ENCODE measurements around the gene FMNL1.
"Not testable (repeated sequence)": the region's sequence is repeated elsewhere in the genome, so short reads cannot be mapped to it uniquely, and the experiment has no call there.

FMNL1 gene

DNA sequence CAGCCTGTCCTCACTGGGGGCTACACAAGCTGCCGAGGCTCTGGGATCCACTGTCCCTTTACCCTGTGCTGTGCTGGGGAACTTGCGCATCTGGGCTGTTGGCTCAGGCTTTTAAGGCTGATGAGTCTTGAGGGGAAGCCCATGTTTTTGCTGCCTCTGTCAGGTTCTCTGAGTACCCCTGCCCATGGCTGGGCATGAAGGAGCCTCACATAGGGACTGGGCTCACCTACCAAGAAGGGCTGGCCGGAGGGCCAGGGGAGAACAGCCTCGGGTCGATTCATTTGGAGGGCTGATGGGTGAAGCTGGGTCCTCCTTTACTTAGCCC lies 14.6 kb downstream of the FMNL1 start:
- DNase-seq: no peak

GRCh38 chr17:45237686-45238085 lies 16.0 kb downstream of the FMNL1 start:
- DNase-seq: no peak

DNA sequence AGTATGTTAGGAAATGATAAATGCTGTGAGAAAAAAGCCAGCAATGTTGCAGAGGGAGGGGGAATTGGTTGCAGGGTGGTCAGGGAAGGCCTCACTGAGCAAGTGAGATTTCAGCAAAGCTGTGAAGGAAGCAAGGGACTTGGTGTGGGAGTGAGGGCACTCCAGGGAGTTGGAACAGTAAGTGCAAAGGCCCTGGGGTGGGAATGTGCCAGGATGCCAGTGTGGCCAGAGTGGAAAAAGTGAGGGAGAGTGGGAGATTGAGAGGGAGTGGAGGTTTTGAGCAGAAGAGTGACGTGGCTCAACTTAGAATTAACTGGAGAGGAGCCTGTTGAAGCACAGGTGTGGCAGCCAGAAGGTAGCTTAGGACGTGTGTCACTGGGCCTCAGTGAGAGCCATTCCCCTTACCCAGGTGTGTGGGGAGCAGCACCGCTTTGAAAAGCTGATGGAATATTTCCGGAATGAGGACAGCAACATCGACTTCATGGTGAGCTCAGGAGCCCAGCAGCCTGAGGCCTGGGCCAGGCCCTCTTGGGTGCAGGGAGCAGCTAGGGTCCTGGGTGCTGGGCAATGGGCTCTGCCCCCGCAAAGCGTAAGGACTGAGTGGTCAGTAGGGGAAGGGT lies 16.6 kb downstream of the FMNL1 start:
- no peak for DNase-seq

DNA sequence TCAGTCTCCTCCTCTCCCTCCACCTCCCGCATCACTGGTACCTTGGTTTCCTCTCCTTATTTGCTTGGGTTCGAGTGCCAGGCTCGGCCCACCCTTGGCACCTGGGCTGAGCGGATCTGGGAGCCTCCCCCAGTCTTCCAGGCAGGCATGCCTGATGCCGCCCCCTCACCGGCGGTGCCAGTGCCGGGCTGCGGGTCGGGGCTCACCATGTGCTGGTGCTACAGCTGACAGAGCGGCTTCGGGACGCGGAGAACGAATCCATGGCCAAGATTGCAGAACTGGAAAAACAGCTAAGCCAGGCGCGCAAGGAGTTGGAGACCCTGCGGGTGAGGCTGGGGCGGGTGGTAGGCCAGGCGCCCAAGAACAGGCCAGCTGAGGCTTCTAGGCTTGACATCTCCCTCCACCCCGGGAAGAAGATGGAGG lies 19.2 kb downstream of the FMNL1 start:
- DNase-seq: no peak

DNA sequence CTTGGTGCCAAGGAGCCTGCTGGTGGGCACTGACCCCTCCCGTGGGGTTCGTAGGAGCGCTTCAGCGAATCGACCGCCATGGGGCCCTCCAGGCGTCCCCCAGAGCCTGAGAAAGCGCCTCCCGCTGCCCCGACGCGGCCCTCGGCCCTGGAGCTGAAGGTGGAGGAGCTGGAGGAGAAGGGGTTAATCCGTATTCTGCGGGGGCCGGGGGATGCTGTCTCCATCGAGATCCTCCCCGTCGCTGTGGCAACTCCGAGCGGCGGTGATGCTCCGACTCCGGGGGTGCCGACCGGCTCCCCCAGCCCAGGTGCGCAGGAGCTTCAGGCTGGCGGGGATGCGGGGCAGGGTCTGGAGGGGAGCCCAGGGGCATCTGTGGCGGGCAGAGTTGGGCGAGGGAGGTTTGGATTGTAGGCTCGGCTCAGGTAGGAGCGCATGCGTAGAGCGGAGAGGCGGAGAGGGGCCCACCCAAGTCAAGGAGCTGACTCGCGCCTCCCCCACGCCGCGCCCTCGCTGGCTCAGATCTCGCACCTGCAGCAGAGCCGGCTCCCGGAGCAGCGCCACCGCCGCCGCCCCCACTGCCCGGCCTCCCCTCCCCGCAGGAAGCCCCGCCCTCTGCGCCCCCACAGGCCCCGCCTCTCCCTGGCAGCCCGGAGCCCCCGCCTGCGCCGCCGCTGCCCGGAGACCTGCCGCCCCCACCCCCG lies 19.8 kb downstream of the FMNL1 start:
- no peak for DNase-seq

DNA sequence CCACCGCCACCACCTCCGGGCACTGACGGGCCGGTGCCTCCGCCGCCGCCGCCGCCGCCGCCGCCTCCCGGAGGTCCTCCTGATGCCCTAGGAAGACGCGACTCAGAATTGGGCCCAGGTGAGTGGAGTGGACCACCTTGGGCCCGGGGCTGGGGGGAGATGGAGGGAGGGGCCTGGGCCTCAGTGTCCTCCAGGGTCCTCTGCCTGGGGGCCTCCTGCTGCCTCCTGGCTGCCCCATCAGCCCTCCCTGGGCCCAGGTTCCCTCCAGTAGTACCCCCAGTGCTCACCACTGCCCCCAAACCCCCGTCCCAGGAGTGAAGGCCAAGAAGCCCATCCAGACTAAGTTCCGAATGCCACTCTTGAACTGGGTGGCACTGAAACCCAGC lies 20.3 kb downstream of the FMNL1 start:
- DNase-seq: no peak

DNA sequence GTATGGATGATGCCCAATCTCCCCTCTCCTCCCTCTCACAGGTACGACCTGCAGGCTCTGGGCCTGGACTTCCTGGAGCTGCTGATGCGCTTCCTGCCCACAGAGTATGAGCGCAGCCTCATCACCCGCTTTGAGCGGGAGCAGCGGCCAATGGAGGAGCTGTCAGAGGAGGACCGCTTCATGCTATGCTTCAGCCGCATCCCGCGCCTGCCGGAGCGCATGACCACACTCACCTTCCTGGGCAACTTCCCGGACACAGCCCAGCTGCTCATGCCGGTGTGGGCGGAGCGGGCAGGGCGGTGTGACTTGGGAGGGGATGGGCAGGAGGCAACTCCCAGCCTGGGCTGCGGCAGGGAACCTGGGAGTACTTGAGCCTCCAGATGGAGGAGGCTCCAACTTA lies 22.1 kb downstream of the FMNL1 start:
- no peak for DNase-seq

DNA sequence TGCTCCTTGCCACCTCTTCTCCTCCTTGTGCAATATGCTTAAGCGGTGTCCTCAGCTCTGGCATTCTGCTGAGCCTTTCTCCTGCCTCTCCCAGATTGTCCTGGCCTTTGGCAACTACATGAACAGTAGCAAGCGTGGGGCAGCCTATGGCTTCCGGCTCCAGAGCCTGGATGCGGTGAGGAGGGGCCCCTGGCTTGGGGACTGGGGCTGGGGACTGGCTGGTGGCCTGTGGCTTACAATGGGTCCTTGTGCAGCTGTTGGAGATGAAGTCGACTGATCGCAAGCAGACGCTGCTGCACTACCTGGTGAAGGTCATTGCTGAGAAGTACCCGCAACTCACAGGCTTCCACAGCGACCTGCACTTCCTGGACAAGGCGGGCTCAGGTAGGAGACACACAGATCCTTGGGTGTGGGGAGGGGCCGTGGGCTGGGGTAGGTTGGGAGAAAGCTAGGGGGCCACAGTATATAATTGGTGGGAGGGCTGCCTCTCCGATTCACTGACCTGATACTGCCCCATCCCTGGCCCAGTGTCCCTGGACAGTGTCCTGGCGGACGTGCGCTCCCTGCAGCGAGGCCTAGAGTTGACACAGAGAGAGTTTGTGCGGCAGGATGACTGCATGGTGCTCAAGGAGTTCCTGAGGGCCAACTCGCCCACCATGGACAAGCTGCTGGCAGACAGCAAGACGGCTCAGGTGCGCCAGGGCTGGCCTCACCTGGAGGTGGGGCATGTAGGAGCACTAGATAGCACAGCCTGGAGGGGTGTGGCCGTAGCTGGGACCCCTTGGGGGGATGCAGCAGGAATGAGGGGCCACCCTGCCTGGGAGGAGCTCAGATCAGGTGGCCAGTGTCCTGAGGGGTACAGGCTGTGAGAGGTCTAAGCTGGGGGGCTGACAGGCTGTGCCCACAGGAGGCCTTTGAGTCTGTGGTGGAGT lies 23.3 kb downstream of the FMNL1 start:
- no peak for DNase-seq

- DNase-seq: no peak
These were observed 24.7 kb downstream of the FMNL1 start for GRCh38 chr17:45246338-45246737.

DNA sequence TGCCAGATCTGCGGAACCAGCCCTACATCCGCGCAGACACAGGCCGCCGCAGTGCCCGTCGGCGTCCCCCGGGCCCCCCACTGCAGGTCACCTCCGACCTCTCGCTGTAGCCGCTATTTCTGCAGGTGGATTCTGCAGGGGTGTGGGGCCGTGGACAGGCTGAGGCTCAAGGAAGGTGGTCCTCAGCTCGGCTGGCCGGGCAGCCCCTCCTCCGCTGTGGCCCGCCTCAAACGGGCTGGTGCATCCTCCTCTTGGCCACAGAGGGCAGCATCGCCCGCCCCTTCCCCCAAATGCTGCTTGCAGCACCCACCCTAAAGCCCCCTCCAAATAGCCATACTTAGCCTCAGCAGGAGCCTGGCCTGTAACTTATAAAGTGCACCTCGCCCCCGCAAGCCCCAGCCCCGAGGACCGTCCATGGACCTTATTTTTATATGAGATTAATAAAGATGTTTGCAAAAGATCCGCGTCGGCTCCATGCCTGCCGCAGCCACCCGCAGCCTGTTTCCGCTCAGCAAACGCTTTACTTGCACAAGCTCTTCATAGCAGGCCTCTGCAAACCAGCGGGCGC lies 25.3 kb downstream of the FMNL1 start:
- DNase-seq: no peak

- DNase-seq: peak; percentile 98
These were observed 25.9 kb downstream of the FMNL1 start for GRCh38 chr17:45247429-45248131.

GRCh38 chr17:45248132-45248957 lies 26.7 kb downstream of the FMNL1 start:
- peak; percentile 83 for DNase-seq

- DNase-seq: no peak
These were observed 30.2 kb downstream of the FMNL1 start for GRCh38 chr17:45251931-45252330.

DNA sequence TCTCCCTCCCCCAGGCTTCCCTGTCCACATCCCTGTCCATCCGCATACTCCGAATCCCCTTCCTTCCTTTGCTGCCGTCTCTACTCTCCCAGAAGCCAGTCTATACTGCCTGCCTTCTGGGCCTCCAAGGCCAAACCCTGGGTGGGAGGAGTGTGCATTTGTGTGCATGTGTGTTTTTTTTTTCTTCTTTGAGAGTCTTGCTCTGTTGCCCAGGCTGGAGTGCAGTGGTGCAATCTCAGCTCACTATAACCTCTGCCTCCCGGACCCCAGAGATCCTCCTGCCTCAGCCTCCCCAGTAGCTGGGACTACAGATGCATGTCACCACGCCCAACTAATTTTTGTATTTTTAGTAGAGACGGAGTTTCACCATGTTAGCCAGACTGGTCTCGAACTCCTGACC lies 31.6 kb downstream of the FMNL1 start:
- DNase-seq: not testable (repeated sequence)

GRCh38 chr17:45253879-45254278 lies 32.2 kb downstream of the FMNL1 start:
- DNase-seq: no peak

DNA sequence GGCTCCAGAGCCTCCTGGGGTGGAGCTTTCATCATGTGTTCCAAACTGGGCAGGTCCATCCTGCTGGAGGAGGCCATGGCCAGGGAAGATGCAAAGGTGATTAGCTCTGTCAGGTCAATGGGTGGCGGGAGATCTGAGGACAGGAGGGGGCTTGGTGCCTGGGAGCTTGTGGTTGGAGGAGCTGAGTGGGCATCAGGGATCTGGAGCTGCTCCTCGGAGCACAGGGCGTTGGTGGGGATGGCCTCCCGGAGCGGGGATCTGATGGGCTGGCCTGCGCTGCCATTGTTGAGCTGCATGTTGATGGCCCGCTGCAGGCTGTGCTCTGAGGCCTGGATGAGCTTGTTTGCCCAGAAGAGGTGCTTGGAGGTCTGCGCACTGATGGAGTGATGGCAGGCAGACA lies 33.7 kb downstream of the FMNL1 start:
- no peak for DNase-seq

DNA sequence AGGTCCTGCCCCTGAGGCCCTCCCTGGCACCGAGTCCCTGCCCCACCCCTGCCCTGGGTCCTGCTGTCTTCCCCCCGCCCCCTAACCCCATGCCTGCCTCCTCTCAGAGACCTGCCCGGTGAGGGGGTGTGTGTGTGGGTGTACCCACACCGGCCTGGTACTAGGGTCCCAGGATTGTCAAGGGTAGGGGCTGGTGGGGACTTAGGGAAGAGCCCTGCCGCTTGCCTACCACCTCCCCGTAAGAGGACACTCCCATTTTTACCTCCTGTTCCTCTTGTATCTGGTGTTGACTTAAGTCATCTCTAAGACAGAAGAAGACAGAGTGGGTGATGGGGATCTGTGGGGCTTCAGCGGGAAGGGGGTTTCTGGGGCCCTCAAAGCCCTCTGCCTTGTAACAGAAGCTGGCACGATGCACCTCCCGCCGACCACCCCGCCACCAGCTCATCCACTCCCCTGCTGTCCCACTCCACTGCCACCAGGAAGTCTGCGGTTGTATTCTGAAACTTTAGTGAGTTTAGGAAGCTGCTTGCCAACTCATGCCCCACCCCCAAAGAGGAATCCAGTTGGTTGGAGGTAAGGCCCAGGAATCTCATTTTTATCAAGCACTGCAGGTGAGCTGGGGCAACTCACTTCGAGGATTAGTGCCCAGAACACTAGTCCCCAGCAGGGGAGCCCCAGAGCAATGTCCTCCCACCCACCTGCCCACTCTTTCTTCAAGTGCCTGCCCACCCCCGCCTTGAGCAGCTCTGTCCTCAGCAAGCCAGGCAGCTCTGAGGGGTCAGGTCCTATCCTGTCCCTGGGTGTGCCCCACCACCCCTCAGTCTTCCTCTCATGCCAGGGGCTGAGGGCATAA lies 34.7 kb downstream of the FMNL1 start:
- no peak for DNase-seq

- DNase-seq: no peak
These were observed 35.4 kb downstream of the FMNL1 start for GRCh38 chr17:45257115-45257514.

DNA sequence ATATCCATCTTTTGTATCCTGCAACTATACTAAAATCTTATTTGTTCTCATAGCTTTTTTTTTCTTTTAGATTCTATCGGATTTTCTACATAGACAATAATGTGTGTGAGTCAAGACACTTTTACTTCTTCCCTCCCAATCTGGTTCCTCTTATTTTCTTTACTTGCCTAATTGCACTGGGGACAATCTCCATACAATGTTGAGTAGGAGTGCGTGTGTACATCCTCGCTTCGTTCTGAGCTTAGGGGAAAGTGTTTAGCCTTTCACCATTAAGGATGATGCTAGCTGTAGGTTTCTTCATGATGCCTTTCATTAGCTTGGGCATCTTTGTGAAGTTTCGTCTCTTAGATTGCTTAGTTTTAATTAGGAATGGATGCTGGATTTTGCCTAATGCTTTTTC lies 37.3 kb downstream of the FMNL1 start:
- DNase-seq: no peak

- no peak for DNase-seq
These were observed 38.6 kb downstream of the FMNL1 start for GRCh38 chr17:45260204-45260783.
